ENCODE measurements around the gene TMC1.

TMC1 gene

GRCh38 chr9:72618811-72619210, 97.4 kb downstream of the TMC1 start:
- no peak for DNase-seq

GRCh38 chr9:72622186-72622585, 100.8 kb downstream of the TMC1 start:
- DNase-seq: no peak

- no peak for DNase-seq
These were observed 101.7 kb downstream of the TMC1 start for GRCh38 chr9:72623156-72623555.

- DNase-seq: no peak
These were observed 105.7 kb downstream of the TMC1 start for GRCh38 chr9:72627147-72627546.

- DNase-seq: no peak
These were observed 106.6 kb downstream of the TMC1 start for GRCh38 chr9:72627956-72628540.

DNA sequence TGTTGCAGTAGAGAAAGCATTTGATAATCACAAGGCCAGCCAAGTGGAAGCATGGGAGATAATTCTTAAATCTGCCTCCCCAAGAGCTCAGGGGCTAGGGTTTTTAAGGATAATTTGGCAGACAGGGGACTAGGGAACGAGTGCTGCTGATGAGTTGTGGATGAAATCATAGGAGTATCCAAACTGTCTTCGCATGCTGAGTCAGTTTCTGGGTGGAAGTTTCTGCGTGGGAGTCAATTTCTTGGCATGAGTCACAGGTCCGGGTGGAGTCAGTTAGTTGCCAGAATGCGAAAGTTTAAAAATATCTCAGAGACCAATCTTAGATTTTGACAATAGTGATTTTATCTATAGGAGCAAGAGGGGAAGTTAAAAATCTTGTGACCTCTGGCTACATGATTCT, 112.6 kb downstream of the TMC1 start:
- DNase-seq: peak; percentile 35

GRCh38 chr9:72635197-72635596, 113.8 kb downstream of the TMC1 start:
- DNase-seq: peak; percentile 20

GRCh38 chr9:72636621-72637020, 115.2 kb downstream of the TMC1 start:
- DNase-seq: no peak

DNA sequence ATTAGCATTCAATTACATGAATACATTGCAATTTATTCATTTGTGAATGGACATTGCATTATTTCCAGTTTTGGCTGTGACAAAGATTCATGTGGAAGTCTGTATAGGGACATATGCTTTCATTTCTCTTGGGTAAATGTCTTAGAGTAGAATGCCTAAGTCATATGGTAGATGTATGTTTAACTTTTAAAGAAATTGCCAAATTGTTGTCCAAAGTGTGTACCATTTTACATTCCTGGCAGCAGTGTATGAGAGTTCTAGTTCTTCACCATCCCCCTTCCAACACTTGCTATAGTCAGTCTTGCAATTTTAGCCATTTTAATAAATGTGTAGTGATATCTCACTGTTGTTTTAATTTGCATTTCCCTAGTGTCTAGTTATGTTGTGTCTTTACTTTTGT, 122.2 kb downstream of the TMC1 start:
- DNase-seq: no peak

- DNase-seq: no peak
These were observed 124.7 kb downstream of the TMC1 start for GRCh38 chr9:72646061-72646460.

DNA sequence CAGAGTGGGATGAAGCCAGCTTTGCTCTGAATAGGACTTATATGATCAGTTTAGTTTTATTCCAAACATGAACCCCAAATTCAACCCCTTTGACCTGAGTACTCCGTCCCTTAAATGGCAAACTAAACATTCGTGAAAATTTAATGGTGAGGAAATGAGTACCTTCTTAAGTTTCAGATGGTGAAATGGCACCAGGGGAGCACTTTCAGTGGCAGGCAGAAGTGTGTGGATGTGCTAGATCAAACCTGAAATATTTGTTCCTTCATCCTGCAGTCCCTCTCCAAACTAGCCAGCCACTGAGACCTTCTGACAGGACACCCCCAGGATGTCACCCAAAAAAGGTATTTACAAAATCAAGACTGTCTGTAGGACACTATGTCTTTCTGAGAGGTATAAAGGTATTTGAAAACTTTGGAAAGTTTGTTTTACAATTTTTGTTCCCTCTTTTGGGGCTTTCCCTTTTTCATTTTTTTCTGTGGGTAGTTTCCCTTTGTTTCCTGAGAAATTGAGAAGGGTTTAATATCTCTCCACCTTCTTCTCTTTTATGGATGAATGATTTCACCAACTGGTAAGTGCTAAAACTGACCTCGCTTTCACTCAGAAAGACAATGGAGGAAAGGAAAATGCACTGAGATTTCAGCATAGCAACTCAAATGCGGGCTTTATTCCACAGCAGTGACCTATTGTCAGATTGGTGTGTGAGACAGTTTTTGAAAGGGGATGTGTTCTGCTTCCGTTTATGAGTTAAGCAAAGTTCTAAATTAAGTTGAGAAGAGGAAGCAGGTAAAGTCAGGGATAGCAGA, 127.1 kb downstream of the TMC1 start:
- no peak for DNase-seq

DNA sequence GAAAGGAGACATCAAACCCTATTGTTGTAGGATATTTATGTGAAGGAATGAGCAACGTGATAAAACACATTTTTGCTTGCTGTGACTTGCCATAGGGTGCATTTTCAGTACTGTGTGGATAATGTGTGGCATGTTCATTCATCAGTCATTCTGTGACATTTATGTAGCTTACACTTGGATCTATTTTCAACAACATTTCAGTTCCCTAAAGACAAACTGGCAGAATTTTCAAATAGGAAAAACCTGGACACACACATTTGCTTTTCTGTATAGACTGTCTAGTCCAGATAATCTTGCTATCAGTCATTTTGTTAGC, 127.7 kb downstream of the TMC1 start:
- no peak for DNase-seq

GRCh38 chr9:72650206-72650605, 128.8 kb downstream of the TMC1 start:
- no peak for DNase-seq

GRCh38 chr9:72656021-72656420, 134.6 kb downstream of the TMC1 start:
- DNase-seq: no peak

DNA sequence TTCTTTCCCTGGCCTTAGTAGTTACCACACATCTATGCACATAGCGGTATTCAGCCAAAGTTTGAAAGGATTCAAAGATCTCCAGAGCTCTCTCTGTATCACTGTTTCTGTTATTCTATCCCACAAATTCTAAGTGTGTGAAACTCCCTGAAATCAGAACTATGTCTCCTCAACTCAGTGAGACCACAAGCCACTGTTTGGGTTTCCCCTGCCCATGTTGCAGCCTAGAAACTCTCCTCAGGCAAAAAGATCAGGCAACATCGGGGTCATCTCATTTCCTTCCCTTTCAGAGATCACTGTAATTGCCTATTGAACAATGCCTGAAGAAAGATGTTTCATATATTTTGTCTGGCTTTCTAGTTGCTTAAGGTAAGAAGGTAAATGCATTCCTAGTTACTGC, 135.6 kb downstream of the TMC1 start:
- DNase-seq: no peak

DNA sequence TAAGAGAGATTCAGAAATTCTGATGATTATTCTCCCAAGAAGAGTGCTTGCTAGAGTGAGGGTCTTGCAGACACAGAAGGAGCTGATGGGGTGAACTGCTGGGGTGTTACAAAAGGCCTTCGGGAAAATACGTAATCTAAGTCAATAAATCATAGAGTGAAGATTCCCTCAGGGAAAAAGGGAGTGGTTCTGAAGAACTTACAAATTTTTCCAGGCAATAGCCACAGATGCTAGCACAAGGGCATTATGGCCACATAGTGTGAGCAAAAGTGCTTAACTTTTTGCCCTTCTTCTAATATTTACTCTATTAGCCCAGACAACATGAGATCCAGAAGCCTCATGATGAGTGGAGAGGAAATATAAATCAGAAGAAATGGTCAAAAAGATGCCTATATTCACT, 137.3 kb downstream of the TMC1 start:
- no peak for DNase-seq

DNA sequence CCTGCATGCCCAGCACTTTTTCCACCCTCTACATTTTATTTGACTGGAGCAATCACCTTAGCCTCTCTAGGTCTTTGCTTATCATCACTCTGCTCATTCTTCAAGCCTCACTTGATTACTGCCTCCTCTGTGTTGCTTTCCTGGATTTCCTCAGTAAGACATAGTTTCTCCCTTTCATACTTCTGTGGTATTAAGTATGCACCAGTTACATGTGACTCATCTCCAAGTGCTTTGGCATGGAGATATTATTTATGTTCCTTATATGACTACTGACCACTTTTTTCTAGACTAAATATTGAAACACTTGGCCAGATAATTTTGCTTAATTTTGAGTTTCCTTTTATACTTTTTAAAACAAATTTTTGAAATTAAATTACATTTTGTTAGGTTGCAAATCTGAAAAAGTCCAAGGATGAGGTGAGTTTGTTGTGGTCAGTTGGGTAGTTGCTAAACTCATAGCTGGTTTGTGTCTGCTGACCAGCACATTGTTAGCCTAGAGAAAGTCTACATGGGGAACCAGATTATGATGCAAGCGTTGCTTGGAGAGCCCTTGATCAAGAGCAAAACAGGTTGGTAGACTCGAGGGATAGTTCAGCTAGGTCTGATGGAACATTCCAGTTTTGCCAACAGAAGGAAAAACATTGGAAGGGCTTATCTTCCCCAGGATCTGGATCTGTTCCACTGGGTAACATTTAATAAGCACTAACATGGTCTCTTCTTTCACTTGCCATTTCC, 140.2 kb downstream of the TMC1 start:
- DNase-seq: no peak

DNA sequence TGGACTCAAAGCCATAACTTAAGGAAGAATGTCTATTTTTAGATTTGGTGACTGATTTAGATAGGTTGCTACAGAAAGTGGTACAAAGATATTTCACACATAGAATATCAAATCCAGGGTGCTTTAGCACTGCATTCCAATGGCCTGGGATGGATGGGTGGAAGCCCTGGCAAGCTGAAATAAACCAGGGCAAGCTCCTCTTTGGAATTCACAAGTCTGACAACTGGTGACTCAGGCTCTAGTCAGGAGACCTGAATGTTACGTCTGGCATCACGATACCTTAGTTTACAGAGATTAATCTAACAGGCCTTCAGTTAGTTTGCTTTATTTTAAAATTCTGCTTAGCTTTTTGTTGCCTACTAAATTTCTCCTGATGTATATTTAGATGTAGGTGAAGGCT, 144.0 kb downstream of the TMC1 start:
- DNase-seq: no peak

DNA sequence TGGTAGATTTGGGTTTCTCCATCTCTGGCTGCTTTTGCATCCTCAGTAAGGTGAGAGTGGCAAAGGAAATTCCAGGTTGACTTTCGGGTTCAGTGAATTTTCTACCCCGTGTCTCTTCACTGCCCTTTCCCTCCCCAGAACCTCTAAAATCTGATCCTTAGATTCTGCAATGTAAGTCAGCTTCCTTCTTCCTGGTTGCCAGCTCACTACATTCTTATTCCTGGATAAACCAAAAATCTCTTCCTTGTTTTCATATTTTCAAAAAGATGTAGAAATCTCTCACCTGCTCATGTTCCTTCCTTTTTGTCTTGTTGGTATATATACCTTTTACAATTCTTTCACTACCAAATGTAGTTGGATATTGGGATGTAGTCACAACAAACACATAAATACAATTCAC, 145.8 kb downstream of the TMC1 start:
- DNase-seq: no peak

GRCh38 chr9:72674961-72675360, 153.6 kb downstream of the TMC1 start:
- no peak for DNase-seq

DNA sequence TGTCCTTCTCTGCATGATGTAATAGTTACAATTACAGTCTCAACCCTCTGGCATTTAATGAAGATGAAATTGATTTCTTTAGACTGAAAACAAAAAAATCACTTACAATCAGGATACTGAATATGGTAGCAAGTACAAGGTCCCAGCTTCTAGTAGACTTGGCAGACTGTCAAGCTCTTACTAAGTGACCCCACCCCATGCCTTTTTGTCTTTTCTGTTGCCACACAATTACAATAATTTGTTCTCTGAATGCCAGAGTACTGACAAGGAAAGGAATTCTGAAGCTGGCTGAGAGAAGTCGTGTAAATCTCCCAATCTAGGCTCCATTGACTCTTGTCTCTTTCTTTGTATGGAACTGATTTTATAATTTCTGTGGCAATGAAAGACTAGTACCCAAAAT, 154.2 kb downstream of the TMC1 start:
- DNase-seq: no peak

GRCh38 chr9:72680593-72681282, 159.3 kb downstream of the TMC1 start:
- no peak for DNase-seq

DNA sequence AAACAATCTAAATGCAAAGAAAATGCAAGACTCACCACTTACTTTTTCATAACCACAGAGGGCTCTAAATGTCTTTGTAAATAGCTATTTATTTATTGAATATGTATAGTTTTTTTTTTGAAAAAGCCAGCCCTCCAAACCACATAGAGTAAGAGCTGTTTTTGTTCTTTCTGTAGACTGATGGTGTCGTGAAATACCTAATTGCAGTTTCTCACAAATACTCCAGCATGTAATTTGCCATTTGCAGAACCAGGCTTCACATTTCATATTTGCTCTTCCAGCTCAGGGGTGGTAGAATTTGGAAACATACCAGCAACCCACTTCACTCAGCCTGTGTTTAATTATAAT, 159.8 kb downstream of the TMC1 start:
- no peak for DNase-seq

- no peak for DNase-seq
These were observed 163.2 kb downstream of the TMC1 start for GRCh38 chr9:72684615-72685014.
